Transverse colon (tissue), 4 donors: ENCODE measurements around the gene PDHX. TPM values are rescaled to one million over a fixed set of nuclear protein-coding genes. Genes with fewer than 3 reads are reported as not detected.

ENCODE experiments used
- DNase-seq: peaks from one replicate; pipeline ENCODE4 v3.0.0-alpha.2; 2019
- H3K27ac ChIP-seq, 4 donors: fragments of 200-600 bp; sonication (generic); 2 replicates each; pipeline ENCODE4 v1.5.1; 2016 to 2018; ENCODE audit warnings: inconsistent platforms in 4 of 4
- H3K27me3 ChIP-seq: fragments of 200-600 bp; sonication (generic); 2 replicates; pipeline ENCODE4 v1.5.1; 2017; ENCODE audit warnings: inconsistent platforms
- H3K36me3 ChIP-seq, 4 donors: fragments of 200-600 bp; sonication (generic); 2 replicates each; pipeline ENCODE4 v1.5.1; 2017 to 2019; ENCODE audit warnings: inconsistent platforms in 4 of 4
- H3K4me1 ChIP-seq, 4 donors: fragments of 200-600 bp; sonication (generic); 2 replicates each; pipeline ENCODE4 v1.5.1; 2017 to 2020; ENCODE audit warnings: inconsistent platforms in 4 of 4
- H3K4me3 ChIP-seq, 4 donors: fragments of 200-600 bp; sonication (generic); 1 replicate in 1 of 4; 2 replicates in 3 of 4; pipeline versions ENCODE4 v1.5.1 to v1.6.1; 2017 to 2019; ENCODE audit warnings: inconsistent platforms in 4 of 4
- H3K9me3 ChIP-seq, 2 donors: fragments of 200-600 bp; sonication (generic); 2 replicates each; pipeline ENCODE4 v1.5.1; 2017 to 2019; ENCODE audit warnings: inconsistent platforms in 2 of 2
- EP300 ChIP-seq: sonication (generic); formaldehyde crosslinking; IDR thresholded peaks from one replicate; pipeline ENCODE4 v1.6.1; 2017; ENCODE audit warnings: antibody characterized with exemption, low read depth
- POLR2A ChIP-seq: fragments of 450-650 bp; IDR thresholded peaks from one replicate; pipeline ENCODE4 v1.6.1; 2016; ENCODE audit warnings: antibody characterized with exemption, mild to moderate bottlenecking, moderate library complexity
- POLR2AphosphoS5 ChIP-seq, 3 donors: sonication (generic); formaldehyde crosslinking; IDR thresholded peaks; one replicate each; pipeline ENCODE4 v1.6.1; 2016; ENCODE audit warnings: antibody characterized with exemption in 3 of 3
- WGBS, 2 donors: methylation state at CpG; one replicate each; pipeline ENCODE4 v1.1.5; 2018; ENCODE audit warnings: low coverage in 1 of 2; 5-methylcytosine and 5-hydroxymethylcytosine counted together
- in situ Hi-C, 4 donors: fragments of 200-750 bp; cut with MboI; loops; one replicate each; pipeline versions ENCODE4 v1.15.0 to v1.15.1; 2017; ENCODE audit warnings: low sequenced_read_pairs in 3 of 4, low pct_ligation_motif_present in 1 of 4, low pct_unique_long_range_greater_than_20kb in 1 of 4
- intact Hi-C: fragments of 100-400 bp; cut with DNase I; formaldehyde crosslinking; loops from one replicate; pipeline ENCODE4 v1.15.1; 2023; ENCODE audit warnings: low total_unique reads
- total RNA-seq, 4 donors: library from RNA; depleted of rRNA; stranded (reverse); fragments of >200 nt; gene quantifications; one replicate each; pipeline ENCODE4 v1.1.0, GENCODE V29; 2016
- TF ChIP-seq, protein P1 (sequence below), 5 experiments: fragments of 200-600 bp in 3 of 5; fragments of 450-650 bp in 2 of 5; sonication (generic) in 3 of 5; IDR thresholded peaks; 1 replicate in 2 of 5; 2 replicates in 3 of 5; pipeline ENCODE4 v1.5.1; 2016 to 2017; ENCODE audit warnings: antibody characterized with exemption in 5 of 5, inconsistent platforms in 3 of 5, mild to moderate bottlenecking in 2 of 5, moderate library complexity in 1 of 5

PDHX gene
- total RNA-seq, 4 donors from 2014 or later, result 26.7 to 37.0 (median 36.7) TPM

GRCh38 chr11:35040221-35040942, 124.0 kb downstream of the PDHX start:
- in situ Hi-C loops (no loop called here), intact Hi-C loops (no loop called here)
- DNase-seq, result no peak
- Histone ChIP-seq H3K4me3 (no peak overlapping the region), H3K9me3 (no peaks in the 10 kb centered on the region), H3K4me1 (peaks cover 0 to 3% (median 0%) of the 10 kb centered on the region in 4 donors), H3K27ac (peak overlapping the region; percentile 7 to 48 (median 30)), H3K27me3 (no peaks in the 10 kb centered on the region), H3K36me3 (no peaks in the 10 kb centered on the region)
- WGBS, 2 donors, result 64 to 79% methylated on average over 10 to 12 of the region's 12 CpGs
- TF ChIP-seq, protein P1, sequence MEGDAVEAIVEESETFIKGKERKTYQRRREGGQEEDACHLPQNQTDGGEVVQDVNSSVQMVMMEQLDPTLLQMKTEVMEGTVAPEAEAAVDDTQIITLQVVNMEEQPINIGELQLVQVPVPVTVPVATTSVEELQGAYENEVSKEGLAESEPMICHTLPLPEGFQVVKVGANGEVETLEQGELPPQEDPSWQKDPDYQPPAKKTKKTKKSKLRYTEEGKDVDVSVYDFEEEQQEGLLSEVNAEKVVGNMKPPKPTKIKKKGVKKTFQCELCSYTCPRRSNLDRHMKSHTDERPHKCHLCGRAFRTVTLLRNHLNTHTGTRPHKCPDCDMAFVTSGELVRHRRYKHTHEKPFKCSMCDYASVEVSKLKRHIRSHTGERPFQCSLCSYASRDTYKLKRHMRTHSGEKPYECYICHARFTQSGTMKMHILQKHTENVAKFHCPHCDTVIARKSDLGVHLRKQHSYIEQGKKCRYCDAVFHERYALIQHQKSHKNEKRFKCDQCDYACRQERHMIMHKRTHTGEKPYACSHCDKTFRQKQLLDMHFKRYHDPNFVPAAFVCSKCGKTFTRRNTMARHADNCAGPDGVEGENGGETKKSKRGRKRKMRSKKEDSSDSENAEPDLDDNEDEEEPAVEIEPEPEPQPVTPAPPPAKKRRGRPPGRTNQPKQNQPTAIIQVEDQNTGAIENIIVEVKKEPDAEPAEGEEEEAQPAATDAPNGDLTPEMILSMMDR (IDR thresholded peaks at IDR 0.05), result no peak
- TF ChIP-seq POLR2A, result peak; percentile 25
- no peak for TF ChIP-seq POLR2AphosphoS5 (IDR thresholded peaks at IDR 0.05)

DNA sequence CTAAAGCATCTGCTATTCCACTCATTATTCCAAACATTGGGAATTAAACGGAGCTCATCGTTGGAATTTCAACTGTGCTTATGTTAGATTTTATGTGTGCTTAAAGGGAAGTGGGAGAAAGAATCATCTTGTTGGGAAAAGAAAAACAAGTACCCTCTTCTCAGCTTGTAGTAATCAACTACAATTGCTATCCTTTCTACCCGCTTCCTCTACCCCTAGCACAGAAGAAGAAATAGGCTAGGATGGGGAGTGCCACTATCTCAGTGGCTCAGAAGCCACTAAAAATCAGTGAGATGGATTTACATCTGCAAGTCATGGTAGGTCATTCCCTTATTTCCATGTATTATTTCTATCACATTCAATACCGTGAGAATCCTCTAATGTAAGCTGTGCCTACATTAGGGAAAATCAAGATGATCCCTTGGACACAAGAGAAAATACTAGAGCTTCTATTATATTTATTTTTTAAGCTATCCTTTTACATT, 124.7 kb downstream of the PDHX start:
- Histone ChIP-seq H3K27ac (peak overlapping the region in 3 of 4 donors; percentile 13 to 48 (median 46)), H3K36me3 (no peaks in the 10 kb centered on the region), H3K4me1 (peaks cover 0 to 4% (median 0%) of the 10 kb centered on the region in 4 donors), H3K4me3 (no peak overlapping the region), H3K27me3 (no peaks in the 10 kb centered on the region), H3K9me3 (no peaks in the 10 kb centered on the region)
- TF ChIP-seq, protein P1 (IDR thresholded peaks at IDR 0.05), result no peak
- TF ChIP-seq EP300 (no peak), POLR2AphosphoS5 (IDR thresholded peaks at IDR 0.05) (no peak), POLR2A (no peak)
- WGBS, 2 donors, result 58 to 81% methylated on average over 3 to 4 of the region's 4 CpGs
- in situ Hi-C loops, result no loop called here
- DNase-seq, result no peak
- intact Hi-C loops, result no loop called here

- Histone ChIP-seq H3K27me3 (no peaks in the 10 kb centered on the region), H3K36me3 (no peaks in the 10 kb centered on the region), H3K27ac (no peak overlapping the region), H3K4me3 (no peak overlapping the region), H3K4me1 (peaks cover 0 to 6% (median 0%) of the 10 kb centered on the region in 4 donors), H3K9me3 (no peaks in the 10 kb centered on the region)
- intact Hi-C loops, result no loop called here
- TF ChIP-seq POLR2AphosphoS5 (IDR thresholded peaks at IDR 0.05) (no peak), EP300 (no peak), POLR2A (no peak)
- TF ChIP-seq, protein P1 (IDR thresholded peaks at IDR 0.05), result no peak
- in situ Hi-C loops, result no loop called here
- no peak for DNase-seq
These were observed 125.8 kb downstream of the PDHX start for GRCh38 chr11:35042224-35042623.

- intact Hi-C loops, result no loop called here
- 83% methylated on average over 3 of the region's 3 CpGs; no CpG with 5 or more reads in 1 of the 2 donors for WGBS, 2 donors
- no peak for DNase-seq
- Histone ChIP-seq H3K9me3 (no peaks in the 10 kb centered on the region), H3K27me3 (no peaks in the 10 kb centered on the region), H3K36me3 (no peaks in the 10 kb centered on the region), H3K4me1 (peaks cover 0 to 8% (median 0%) of the 10 kb centered on the region in 4 donors), H3K27ac (no peak overlapping the region), H3K4me3 (no peak overlapping the region)
- in situ Hi-C loops, result no loop called here
- TF ChIP-seq, protein P1 (IDR thresholded peaks at IDR 0.05), result no peak
- TF ChIP-seq EP300 (no peak), POLR2AphosphoS5 (IDR thresholded peaks at IDR 0.05) (no peak), POLR2A (no peak)
These were observed 126.5 kb downstream of the PDHX start for GRCh38 chr11:35042913-35043312.
